Activated CD8-positive, alpha-beta memory T cell treated with anti-CD3 and anti-CD28 coated beads, Interleukin-2, amount 10 ng/mL, durations not matched to agents 7 days and 5 days (primary cell): ENCODE measurements around the gene PPP4C. TPM values are rescaled to one million over a fixed set of nuclear protein-coding genes. Genes with fewer than 3 reads are reported as not detected.
A peak's percentile ranks its signal among the peaks of the same experiment; 100 is the strongest.
"Not testable (repeated sequence)": the region's sequence is repeated elsewhere in the genome, so short reads cannot be mapped to it uniquely, and the experiment has no call there.

ENCODE experiments used
- ATAC-seq: fragments of 150-1000 bp; cut with Tn5 transposase; one replicate; pipeline ENCODE4 v1.10.0; 2021; ENCODE audit warnings: moderate library complexity
- CTCF ChIA-PET: fragments of 350-600 bp; sonication (Branson Sonifier 250); formaldehyde crosslinking; loops from one replicate; lab custom pipeline; 2021; ENCODE audit warnings: antibody characterized with exemption; lab: Charles Lee
- DNase-seq: peaks from one replicate; pipeline ENCODE4 v3.0.0-alpha.2; 2020
- H3K27ac Mint-ChIP-seq: one replicate; pipeline ENCODE4 v1.8.0; 2021; ENCODE audit warnings: mild to moderate bottlenecking, mixed read lengths
- H3K27me3 Mint-ChIP-seq: one replicate; pipeline ENCODE4 v1.8.0; 2021; ENCODE audit warnings: mixed read lengths
- H3K36me3 Mint-ChIP-seq: one replicate; pipeline ENCODE4 v1.8.0; 2021; ENCODE audit warnings: mild to moderate bottlenecking, mixed read lengths
- H3K4me1 Mint-ChIP-seq: one replicate; pipeline ENCODE4 v1.8.0; 2021; ENCODE audit warnings: mixed read lengths
- H3K4me3 Mint-ChIP-seq: one replicate; pipeline ENCODE4 v1.8.0; 2021; ENCODE audit warnings: mild to moderate bottlenecking, moderate library complexity, mixed read lengths
- H3K9me3 Mint-ChIP-seq: one replicate; pipeline ENCODE4 v1.8.0; 2022; ENCODE audit warnings: low read depth, mixed read lengths
- total RNA-seq, 2 experiments: library from RNA; stranded (reverse); gene quantifications; one replicate each; pipeline ENCODE4 v1.2.3, GENCODE V29; 2021

Gene PPP4C
- 100 to 1,000 TPM; 149 to 161 TPM for total RNA-seq

- CTCF ChIA-PET = interaction anchor here (1.2 to 7.5 kb wide), 6 partner anchors 10 to 67 kb away, joined by 4 to 82 read pairs (median 6); partner anchors contain the start of genes ALDOA and TBX6
- peaks cover 37% of the 10 kb centered on the region for H3K4me1 Mint-ChIP-seq
- peak within 1 kb of the TSS; percentile 85 for H3K4me3 Mint-ChIP-seq
- DNase-seq (peak; percentile 95), ATAC-seq (peak; percentile 90)
- H3K9me3 Mint-ChIP-seq = no peaks in the 10 kb centered on the region
- H3K27ac Mint-ChIP-seq = peak within 1 kb of the TSS; percentile 87
- H3K27me3 Mint-ChIP-seq = no peaks in the 10 kb centered on the region
- H3K36me3 Mint-ChIP-seq = peaks cover 45% of the 10 kb centered on the region
Measured at GRCh38 chr16:30075503-30076275, at the start of gene PPP4C. Gene PPP4C, plus strand, starts transcription at chr16:30075994. Its CDS starts 384 bp downstream, at chr16:30076378.

- H3K27ac Mint-ChIP-seq = no peak overlapping the region
- H3K36me3 Mint-ChIP-seq = no peaks in the 10 kb centered on the region
- DNase-seq = no peak
- peaks cover 50% of the 10 kb centered on the region for H3K27me3 Mint-ChIP-seq
- H3K4me3 Mint-ChIP-seq = no peak overlapping the region
- H3K9me3 Mint-ChIP-seq = no peaks in the 10 kb centered on the region
- no peaks in the 10 kb centered on the region for H3K4me1 Mint-ChIP-seq
- CTCF ChIA-PET = no interaction called here
- ATAC-seq = no peak
Measured at GRCh38 chr16:30026449-30026848, 49.3 kb upstream of the PPP4C start.

GRCh38 chr16:30027588-30028437, 48.0 kb upstream of the PPP4C start:
- H3K27me3 Mint-ChIP-seq = peaks cover 58% of the 10 kb centered on the region
- H3K4me1 Mint-ChIP-seq = peaks cover 4% of the 10 kb centered on the region
- ATAC-seq (no peak), DNase-seq (no peak)
- H3K9me3 Mint-ChIP-seq = no peaks in the 10 kb centered on the region
- H3K36me3 Mint-ChIP-seq = no peaks in the 10 kb centered on the region
- CTCF ChIA-PET = no interaction called here
- no peak overlapping the region for H3K27ac Mint-ChIP-seq
- no peak overlapping the region for H3K4me3 Mint-ChIP-seq

GRCh38 chr16:30028438-30029076, 47.2 kb upstream of the PPP4C start:
- Mint-ChIP-seq H3K36me3 (no peaks in the 10 kb centered on the region), H3K9me3 (no peaks in the 10 kb centered on the region), H3K4me1 (peaks cover 10% of the 10 kb centered on the region), H3K27ac (no peak overlapping the region), H3K27me3 (peaks cover 61% of the 10 kb centered on the region), H3K4me3 (no peak overlapping the region)
- CTCF ChIA-PET = no interaction called here
- ATAC-seq (no peak), DNase-seq (peak; percentile 62)

GRCh38 chr16:30030011-30030685, 45.6 kb upstream of the PPP4C start:
- no peak for DNase-seq
- Mint-ChIP-seq H3K4me1 (peaks cover 17% of the 10 kb centered on the region), H3K36me3 (no peaks in the 10 kb centered on the region), H3K4me3 (no peak overlapping the region), H3K27me3 (peaks cover 65% of the 10 kb centered on the region), H3K27ac (no peak overlapping the region), H3K9me3 (no peaks in the 10 kb centered on the region)
- ATAC-seq = no peak
- CTCF ChIA-PET = interaction anchor here (0.6 to 4.1 kb wide), 4 partner anchors 9 to 181 kb away, joined by 3 to 39 read pairs (median 28); no protein-coding TSS in a partner anchor

DNA sequence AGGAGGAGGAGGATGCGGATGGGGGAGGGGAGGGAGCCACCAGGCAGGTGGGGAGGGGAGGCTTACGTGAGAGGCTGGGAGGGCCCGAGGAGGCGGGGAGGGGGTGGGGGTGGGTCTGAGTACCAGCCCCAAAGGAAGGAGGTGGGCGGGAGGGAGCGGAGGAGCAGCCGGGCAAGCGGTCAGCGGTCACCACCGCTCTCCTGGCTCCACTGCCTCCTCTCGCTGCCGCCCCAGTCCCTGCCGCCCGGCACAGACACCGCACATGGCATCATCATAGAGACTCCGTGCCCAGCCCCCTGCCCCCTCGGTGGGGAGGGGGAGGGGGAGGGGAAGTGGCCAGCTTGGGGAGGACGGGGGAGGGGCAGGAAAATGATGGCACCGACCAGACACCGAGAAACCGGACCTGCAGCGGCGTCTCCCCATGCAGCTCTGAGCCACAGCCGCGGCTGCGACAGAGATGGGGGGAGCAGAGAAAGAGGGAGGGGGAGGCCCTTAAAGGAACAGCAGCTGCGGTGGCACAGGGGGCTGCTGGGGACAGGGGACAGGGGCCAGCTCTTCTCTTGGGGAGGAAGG, 44.9 kb upstream of the PPP4C start, which contains the start of gene TLCD3B:
Gene TLCD3B, minus strand, starts transcription at position 431 of the 573 bp plus-strand sequence. CDS start 744 bp downstream, outside the sequence.
- Mint-ChIP-seq H3K4me1 (peaks cover 21% of the 10 kb centered on the region), H3K36me3 (no peaks in the 10 kb centered on the region), H3K27ac (no peak within 1 kb of the TSS), H3K4me3 (no peak within 1 kb of the TSS), H3K9me3 (no peaks in the 10 kb centered on the region), H3K27me3 (peaks cover 67% of the 10 kb centered on the region)
- no peak for DNase-seq
- ATAC-seq = no peak
- CTCF ChIA-PET = interaction anchor here (0.7 to 4.1 kb wide), 17 partner anchors 8 to 339 kb away, joined by 3 to 40 read pairs (median 12); partner anchors contain the start of genes ALDOA, C16orf92, HIRIP3 and INO80E

- CTCF ChIA-PET = interaction anchor here (0.6 to 4.1 kb wide), 35 partner anchors 8 to 915 kb away, joined by 3 to 40 read pairs (median 6); partner anchors contain the start of genes ALDOA, ASPHD1, C16orf92 and CDIPT
- H3K36me3 Mint-ChIP-seq = no peaks in the 10 kb centered on the region
- no peaks in the 10 kb centered on the region for H3K9me3 Mint-ChIP-seq
- no peak overlapping the region for H3K27ac Mint-ChIP-seq
- peaks cover 70% of the 10 kb centered on the region for H3K27me3 Mint-ChIP-seq
- DNase-seq = no peak
- ATAC-seq = no peak
- H3K4me1 Mint-ChIP-seq = peaks cover 21% of the 10 kb centered on the region
- no peak overlapping the region for H3K4me3 Mint-ChIP-seq
Measured at GRCh38 chr16:30031477-30031918, 44.3 kb upstream of the PPP4C start.

- CTCF ChIA-PET = interaction anchor here (0.6 to 4.1 kb wide), 53 partner anchors 9 to 1048 kb away, joined by 3 to 40 read pairs (median 5); partner anchors contain the start of genes ALDOA, ASPHD1, C16orf92 and CDIPT
- peaks cover 21% of the 10 kb centered on the region for H3K4me1 Mint-ChIP-seq
- DNase-seq = peak; percentile 80
- H3K27me3 Mint-ChIP-seq = peaks cover 64% of the 10 kb centered on the region
- ATAC-seq = peak; percentile 70
- H3K9me3 Mint-ChIP-seq = no peaks in the 10 kb centered on the region
- H3K4me3 Mint-ChIP-seq = no peak overlapping the region
- H3K36me3 Mint-ChIP-seq = no peaks in the 10 kb centered on the region
- H3K27ac Mint-ChIP-seq = no peak overlapping the region
Measured at GRCh38 chr16:30032083-30032819, 43.5 kb upstream of the PPP4C start.

DNA sequence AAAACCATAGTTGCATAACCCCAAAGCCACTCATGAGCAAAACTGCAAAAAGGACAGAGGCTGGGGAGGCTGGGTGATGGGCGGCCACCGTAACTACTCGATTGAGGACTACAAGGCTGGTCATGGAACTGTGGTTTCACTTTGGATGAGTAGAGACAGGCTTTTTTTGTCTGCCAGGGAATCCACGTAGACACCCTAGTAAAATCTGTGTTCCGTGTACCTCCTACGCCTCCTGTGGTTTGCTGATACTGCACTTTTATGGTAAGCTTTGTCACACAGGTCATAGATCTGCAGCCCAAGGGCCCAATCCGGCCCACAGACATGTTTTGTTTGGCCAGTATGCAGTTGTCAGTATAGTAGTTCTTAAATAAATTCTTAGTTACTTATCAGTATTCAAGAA, 42.5 kb upstream of the PPP4C start:
- peaks cover 21% of the 10 kb centered on the region for H3K4me1 Mint-ChIP-seq
- H3K27me3 Mint-ChIP-seq = peaks cover 57% of the 10 kb centered on the region
- no peak overlapping the region for H3K4me3 Mint-ChIP-seq
- H3K27ac Mint-ChIP-seq = no peak overlapping the region
- no peak for ATAC-seq
- no peaks in the 10 kb centered on the region for H3K9me3 Mint-ChIP-seq
- no peak for DNase-seq
- CTCF ChIA-PET = interaction anchor here (1.1 to 4.1 kb wide), 13 partner anchors 9 to 332 kb away, joined by 3 to 40 read pairs (median 11); partner anchors contain the start of genes HIRIP3, INO80E and TBX6
- no peaks in the 10 kb centered on the region for H3K36me3 Mint-ChIP-seq

DNA sequence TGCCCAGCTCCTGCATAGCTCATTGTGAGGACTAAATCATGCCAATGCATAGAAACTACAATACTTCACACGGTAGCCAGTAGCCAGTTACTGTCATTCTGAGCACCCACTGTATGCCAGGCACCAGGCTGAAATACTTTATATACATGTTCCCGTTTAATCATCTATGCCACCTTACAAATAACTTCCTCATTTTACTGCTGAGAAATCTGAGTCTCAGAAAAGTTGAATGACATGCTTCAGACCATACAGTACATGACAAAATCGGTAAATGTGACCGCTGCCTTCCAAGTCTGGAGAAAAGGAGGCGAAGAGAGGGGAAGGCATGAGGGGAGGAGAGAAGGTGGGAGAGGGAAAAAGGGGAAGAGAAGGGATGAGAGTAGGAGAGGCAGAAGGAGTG, 35.6 kb upstream of the PPP4C start:
- Mint-ChIP-seq H3K4me1 (peaks cover 6% of the 10 kb centered on the region), H3K36me3 (no peaks in the 10 kb centered on the region), H3K27me3 (peaks cover 28% of the 10 kb centered on the region), H3K27ac (no peak overlapping the region), H3K9me3 (peaks cover 2% of the 10 kb centered on the region), H3K4me3 (no peak overlapping the region)
- CTCF ChIA-PET = interaction anchor here (1.4 to 6.0 kb wide), 2 partner anchors 8 to 13 kb away, joined by 4 to 37 read pairs; partner anchors contain the start of gene TLCD3B
- ATAC-seq (no peak), DNase-seq (no peak)

DNA sequence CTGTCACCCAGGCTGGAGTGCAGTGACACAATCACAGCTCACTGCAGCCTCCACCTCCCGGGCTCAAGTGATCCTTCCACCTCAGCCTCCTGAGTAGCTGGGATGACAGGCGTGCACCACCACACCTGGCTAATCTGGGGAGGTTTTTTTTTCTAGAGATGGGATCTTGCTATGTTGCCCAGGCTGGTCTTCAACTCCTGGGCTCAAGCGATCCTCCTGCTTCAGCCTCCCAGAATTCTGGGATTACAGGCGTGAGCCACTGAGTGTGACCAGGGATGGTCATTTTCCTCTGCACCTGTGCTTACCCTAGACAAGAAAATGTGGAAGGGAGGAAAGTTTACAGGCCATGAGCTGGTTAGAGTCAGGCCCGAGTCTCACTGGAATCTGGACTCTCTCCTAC, 35.1 kb upstream of the PPP4C start:
- DNase-seq, ATAC-seq, H3K4me1 Mint-ChIP-seq, H3K27ac Mint-ChIP-seq, H3K9me3 Mint-ChIP-seq, H3K4me3 Mint-ChIP-seq, H3K36me3 Mint-ChIP-seq: not testable (repeated sequence)
- CTCF ChIA-PET = interaction anchor here (1.1 to 6.0 kb wide), 3 partner anchors 9 to 102 kb away, joined by 4 to 37 read pairs (median 4); partner anchors contain the start of gene TLCD3B
- peaks cover 23% of the 10 kb centered on the region for H3K27me3 Mint-ChIP-seq
